Hematopoietic multipotent progenitor cell treated with erythropoietin and hydrocortisone succinate and interleukin-3 and kit ligand, for 8 days (in vitro differentiated cells): Measurements from ENCODE around the gene MAP4K5.
"Not testable (repeated sequence)": the region's sequence is repeated elsewhere in the genome, so short reads cannot be mapped to it uniquely, and the experiment has no call there.

Source experiments
- DNase-seq: peaks from one replicate; pipeline ENCODE4 v3.0.0-alpha.2; 2015

MAP4K5 gene

DNA sequence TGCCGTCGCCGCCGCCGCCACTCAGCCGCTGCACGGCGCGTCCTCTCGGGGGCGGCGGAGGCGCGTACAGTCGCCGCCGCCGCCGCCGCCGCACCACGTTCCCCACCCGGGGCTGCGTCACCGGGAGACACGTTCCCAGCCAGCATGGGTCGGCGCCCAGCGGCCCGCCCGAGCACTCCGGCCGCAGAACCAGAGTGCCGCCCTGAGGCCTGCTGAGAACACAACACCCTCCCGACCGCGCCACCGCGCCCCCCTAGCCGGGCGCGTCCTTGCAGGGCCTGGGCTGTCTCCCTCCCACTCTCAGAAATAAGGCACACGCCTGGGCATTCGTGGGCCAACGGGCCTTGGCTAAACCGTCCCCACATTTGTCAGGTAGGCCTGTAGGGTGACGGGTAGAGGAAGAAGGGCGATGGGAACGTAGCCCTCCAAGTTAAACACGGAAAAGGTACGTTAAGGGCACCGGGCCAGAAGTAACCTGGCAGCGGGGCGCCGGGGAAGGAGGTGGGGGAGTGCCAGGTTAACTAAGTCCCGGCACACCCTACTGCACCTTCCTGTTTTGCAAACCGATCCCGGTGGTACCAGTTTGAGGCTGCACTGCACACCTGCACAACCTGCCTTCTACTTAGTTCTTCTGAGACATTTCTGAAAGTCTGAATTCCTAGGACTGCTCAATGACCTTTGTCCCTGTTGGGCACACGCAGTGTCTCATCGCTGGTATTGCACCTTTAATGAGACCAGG lies at the start of gene MAP4K5:
MAP4K5 (minus strand) TSS at position 68 of the 739 bp plus-strand sequence. CDS start 520 bp downstream, outside the sequence.
- peak; percentile 91 for DNase-seq

- no peak for DNase-seq
Observed at GRCh38 chr14:50578433-50578832, 46.1 kb upstream of the MAP4K5 start.

GRCh38 chr14:50577982-50578381 lies 45.6 kb upstream of the MAP4K5 start:
- DNase-seq: no peak

DNA sequence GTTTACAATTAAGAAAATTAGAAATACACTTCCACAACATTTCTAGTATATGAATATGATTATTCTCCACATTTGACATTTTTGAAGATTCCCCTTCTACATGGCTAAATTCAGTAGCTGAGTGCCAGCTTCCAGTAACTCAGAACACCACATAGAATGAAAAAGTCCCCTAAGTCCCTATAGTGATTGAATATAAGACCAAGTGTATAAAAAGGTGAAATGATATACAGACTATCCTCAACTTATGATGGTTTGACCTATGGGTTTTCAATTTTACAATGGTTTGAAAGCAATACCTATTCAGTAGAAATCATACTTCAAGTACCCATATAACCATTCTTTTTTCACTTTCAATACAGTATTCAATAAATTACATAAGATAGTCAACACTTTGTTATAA lies 43.4 kb upstream of the MAP4K5 start:
- DNase-seq: no peak

- no peak for DNase-seq
Observed at GRCh38 chr14:50573862-50574261, 41.5 kb upstream of the MAP4K5 start.

DNA sequence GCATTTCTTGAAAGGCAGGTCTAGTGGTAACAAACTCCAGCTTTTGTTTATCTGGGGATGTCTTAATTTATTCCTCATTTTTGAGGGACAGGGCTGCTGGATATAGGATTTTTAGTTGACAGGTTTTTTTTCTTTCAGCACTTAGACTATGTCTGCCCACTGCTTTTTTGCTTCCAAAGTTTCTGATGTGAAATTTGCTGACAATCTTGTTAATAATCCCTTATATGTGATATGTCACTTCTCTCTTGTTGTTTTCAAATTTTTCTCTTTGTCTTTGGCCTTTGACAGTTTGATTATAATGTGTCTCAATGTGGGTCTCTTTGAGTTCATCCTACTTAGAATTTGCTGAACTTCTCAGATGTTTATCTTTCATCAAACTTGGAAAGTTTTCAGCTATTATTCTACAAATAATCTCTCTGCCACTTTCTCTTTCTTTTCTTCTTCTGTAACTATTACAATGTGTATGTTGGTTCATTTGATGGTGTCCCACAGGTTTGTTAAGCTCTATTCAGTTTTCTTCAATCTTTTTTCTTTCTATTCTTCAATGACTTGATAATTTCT lies 37.4 kb upstream of the MAP4K5 start:
- DNase-seq: no peak

DNA sequence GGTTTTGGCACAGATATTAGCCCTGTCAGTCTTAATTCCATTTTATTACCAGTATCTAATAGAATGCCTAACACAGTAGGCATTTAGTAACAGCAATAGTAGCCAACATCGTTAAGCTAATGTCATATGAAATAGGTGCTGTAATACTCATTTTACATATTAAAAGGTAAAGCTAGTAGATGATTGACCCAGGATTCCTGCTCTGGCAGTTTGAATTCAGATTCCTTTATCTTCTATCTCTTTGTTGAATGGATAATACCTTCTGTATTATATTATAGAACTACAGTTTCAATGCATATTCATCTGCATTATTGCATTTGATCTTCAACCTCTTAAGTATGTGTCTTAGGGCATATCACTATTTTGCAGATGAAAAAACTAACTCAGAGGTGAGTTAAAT lies 30.5 kb upstream of the MAP4K5 start:
- no peak for DNase-seq

DNA sequence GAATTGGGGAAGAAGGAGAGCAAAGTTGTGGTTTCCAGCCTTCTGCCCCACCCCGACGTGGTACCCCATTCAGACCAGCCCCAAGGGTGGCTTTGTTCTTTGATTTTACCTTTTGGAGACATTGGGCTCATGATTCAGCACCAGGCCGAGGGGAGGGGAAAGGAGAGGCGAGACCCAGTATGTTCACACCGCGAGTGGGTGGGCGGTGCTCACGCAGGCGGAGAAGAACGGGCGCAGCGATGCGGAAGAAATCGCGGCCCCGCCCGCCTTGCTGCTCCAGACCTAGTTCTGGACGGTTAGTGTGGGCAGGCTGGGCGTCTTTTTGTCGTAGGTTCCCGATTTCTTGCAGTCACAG lies 28.5 kb upstream of the MAP4K5 start:
- peak; percentile 33 for DNase-seq

- DNase-seq: peak; percentile 49
Observed at GRCh38 chr14:50559990-50560930, 27.9 kb upstream of the MAP4K5 start, which contains the start of gene ATL1. TSS of gene ATL1 (plus strand) at chr14:50560145. CDS start at chr14:50560266, 121 bp downstream.

GRCh38 chr14:50552796-50553195 lies 20.4 kb upstream of the MAP4K5 start:
- not testable (repeated sequence) for DNase-seq

- no peak for DNase-seq
Observed at GRCh38 chr14:50551877-50552276, 19.5 kb upstream of the MAP4K5 start.

GRCh38 chr14:50550294-50550693 lies 17.9 kb upstream of the MAP4K5 start:
- DNase-seq: no peak

DNA sequence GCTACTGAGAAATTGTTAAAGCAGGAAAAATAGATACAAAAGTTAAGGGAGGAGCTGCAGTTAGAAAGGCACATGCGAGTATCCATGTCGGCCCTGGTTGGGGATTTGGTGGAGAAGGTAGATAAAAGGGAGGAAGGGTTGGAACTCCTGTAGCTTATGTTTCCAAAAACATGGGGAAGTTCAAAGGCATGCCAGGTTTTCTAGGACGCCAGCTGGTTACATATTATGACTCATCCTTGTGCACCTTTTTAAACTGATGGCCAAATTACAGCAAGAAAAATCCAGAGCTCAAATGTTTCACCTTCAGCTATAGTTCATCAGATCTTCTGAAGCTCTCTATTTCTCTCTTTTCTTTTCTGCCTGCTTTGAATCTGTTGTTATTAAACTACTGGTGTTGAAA lies 13.2 kb upstream of the MAP4K5 start:
- no peak for DNase-seq

DNA sequence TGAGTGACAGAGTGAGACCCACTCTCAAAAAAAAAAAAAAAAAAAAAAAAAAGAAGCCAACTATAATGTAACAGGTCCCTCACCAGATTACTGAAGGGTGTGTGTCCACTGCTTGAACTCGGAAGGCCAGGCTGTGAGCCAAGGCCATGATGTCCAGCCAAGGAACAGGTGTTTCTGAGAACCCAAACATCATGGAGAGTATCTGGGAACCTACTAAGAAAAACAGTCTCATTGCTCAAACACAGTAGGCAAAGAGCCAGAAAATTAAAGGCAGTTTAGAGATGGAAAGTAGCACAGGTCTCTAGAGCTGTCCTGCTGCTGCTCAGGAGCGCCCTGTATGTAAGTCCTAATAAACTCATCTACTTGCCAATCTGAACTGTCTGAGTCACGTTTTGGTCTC lies 12.5 kb upstream of the MAP4K5 start:
- no peak for DNase-seq

GRCh38 chr14:50542941-50543418 lies 10.6 kb upstream of the MAP4K5 start:
- peak; percentile 70 for DNase-seq

DNA sequence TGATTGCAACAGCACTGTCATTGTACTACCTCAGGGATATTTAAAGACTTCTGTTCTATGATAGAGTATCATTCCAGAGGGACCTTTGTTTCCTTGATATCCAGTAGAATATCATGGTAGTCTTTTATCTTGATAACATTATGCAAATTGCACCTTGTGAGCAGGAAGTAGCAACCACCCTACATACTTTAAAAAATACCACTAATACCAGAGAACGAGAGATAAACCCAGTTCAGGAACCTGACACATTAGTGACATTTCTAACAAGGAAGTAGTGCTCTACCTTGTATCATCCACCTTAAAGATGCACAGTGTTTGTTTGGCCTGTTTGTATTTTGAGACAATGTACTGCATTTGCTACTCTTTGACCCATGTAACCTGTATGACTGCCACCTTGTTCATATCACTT lies 8.8 kb upstream of the MAP4K5 start:
- DNase-seq: no peak

GRCh38 chr14:50539051-50539450 lies 6.7 kb upstream of the MAP4K5 start:
- no peak for DNase-seq

DNA sequence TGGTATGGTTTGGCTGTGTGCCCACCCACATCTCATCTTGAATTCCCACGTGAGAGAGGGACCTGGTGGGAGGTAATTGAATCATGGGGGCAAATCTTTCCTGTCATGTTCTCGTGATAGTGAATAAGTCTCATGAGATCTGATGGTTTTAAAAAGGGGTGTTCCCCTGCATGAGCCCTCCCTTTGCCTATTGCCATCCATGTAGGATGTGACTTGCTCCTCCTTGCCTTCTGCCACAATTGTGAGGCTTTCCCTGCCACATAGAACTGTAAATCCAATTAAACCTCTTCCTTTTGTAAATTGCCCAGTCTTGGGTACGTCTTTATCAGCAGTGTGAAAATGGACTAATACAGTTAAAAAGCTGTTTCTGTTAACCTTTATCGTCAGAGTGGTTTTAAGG lies 5.7 kb upstream of the MAP4K5 start:
- not testable (repeated sequence) for DNase-seq

GRCh38 chr14:50534997-50535396 lies 2.6 kb upstream of the MAP4K5 start:
- DNase-seq: peak; percentile 21

DNA sequence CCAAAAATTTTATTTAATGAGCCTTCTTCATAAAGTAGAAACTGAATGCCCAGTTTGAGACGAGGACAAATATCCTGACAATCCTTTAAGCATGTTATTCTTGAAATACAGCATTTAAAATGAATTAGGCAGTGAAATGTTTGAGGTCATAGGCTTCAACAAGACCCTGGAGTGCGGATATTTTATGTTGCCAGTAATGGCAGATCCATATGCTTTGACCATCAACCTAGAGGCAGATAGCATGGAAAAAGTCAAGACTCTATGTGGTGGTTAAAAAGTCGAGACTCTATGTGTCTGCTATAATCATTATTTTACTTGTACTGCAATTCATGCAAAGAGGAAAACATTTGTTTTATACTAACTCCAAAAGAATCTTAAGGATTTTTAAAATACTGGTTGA lies 2.0 kb upstream of the MAP4K5 start:
- no peak for DNase-seq

DNA sequence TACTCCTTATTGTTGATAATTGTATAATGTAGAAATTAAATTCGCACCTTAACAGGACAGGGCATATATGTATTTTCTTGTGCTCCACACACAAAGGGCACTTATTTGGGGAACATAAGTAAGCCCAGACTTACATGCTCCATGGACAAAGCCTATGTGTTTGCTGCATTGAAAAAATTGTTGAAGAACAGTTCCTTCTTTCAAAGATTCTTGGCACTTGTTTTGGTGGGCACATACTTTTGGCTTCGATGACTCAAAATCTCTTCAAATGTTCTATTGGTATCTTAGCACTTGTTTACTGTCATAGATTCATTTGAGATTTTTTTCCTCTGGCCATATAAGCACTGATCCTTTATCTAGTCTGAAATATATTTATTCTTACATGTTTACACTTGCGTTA lies 1.4 kb upstream of the MAP4K5 start:
- no peak for DNase-seq

GRCh38 chr14:50533241-50533705 lies 904 bp upstream of the MAP4K5 start:
- DNase-seq: no peak
